ENCODE measurements around the gene RPL36A.

Gene RPL36A

DNA sequence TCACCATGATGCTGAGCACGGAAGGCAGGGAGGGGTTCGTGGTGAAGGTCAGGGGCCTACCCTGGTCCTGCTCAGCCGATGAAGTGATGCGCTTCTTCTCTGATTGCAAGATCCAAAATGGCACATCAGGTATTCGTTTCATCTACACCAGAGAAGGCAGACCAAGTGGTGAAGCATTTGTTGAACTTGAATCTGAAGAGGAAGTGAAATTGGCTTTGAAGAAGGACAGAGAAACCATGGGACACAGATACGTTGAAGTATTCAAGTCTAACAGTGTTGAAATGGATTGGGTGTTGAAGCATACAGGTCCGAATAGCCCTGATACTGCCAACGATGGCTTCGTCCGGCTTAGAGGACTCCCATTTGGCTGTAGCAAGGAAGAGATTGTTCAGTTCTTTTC, 21.2 kb downstream of the RPL36A start:
- Mint-ChIP-seq H3K36me3 (ENCODE audit: low read depth) (peaks cover 12% of the 10 kb centered on the region), H3K27ac (no peak overlapping the region), H3K4me1 (peaks cover 25% of the 10 kb centered on the region), H3K27me3 (ENCODE audit: low read depth, poor library complexity) (no peaks in the 10 kb centered on the region), H3K4me3 (no peak overlapping the region), H3K9me3 (peaks cover 48% of the 10 kb centered on the region)
- no peak for DNase-seq
- TF ChIP-seq, protein P1, sequence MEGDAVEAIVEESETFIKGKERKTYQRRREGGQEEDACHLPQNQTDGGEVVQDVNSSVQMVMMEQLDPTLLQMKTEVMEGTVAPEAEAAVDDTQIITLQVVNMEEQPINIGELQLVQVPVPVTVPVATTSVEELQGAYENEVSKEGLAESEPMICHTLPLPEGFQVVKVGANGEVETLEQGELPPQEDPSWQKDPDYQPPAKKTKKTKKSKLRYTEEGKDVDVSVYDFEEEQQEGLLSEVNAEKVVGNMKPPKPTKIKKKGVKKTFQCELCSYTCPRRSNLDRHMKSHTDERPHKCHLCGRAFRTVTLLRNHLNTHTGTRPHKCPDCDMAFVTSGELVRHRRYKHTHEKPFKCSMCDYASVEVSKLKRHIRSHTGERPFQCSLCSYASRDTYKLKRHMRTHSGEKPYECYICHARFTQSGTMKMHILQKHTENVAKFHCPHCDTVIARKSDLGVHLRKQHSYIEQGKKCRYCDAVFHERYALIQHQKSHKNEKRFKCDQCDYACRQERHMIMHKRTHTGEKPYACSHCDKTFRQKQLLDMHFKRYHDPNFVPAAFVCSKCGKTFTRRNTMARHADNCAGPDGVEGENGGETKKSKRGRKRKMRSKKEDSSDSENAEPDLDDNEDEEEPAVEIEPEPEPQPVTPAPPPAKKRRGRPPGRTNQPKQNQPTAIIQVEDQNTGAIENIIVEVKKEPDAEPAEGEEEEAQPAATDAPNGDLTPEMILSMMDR (IDR thresholded peaks at IDR 0.05): no peak

DNA sequence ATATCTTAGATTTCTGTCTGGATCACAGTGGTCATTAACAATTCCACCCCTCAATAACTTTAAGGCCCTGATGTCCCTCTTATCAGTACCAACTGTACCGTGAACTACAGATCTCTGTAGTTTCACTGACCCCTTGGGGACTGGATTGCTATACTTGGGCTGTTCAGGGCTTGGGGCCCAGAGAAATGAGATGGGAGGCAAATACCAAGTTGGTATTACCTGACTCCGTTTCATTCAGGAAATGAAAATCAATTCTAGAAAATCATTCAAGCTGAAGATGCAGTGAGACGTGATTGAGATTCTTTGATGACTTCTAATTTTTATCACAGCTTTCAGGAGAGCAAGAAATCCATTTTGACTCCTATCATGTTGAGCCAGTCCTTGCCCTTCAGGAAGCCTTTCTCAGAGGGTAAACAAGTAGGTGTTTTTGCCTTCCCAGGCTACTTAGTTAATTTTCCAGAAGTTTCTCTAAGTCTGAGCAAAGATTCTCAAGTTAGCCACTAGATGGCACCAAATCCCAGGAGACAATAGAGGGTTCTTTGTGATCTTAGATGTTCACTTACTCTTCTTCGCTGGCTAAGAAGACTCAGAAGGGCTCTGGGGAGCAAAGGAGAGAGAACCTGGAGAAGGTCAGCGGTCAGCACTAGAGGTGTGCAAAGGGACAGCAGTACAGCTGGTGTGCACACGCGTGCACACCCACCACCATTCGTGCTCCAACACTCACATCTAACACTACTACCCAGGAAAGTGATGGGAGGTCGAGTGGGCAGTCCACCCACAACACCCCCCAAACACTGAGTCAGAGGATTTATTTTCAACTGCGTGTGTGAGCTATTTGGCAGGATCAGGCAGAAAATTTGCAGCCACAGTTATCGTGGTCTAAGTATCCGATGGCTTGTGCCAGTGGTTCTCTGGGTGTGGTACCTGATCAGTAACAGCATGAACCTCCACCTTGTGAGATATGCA, 24.7 kb downstream of the RPL36A start:
- H3K27ac Mint-ChIP-seq: peak overlapping the region; percentile 92
- DNase-seq: peak; percentile 23

DNA sequence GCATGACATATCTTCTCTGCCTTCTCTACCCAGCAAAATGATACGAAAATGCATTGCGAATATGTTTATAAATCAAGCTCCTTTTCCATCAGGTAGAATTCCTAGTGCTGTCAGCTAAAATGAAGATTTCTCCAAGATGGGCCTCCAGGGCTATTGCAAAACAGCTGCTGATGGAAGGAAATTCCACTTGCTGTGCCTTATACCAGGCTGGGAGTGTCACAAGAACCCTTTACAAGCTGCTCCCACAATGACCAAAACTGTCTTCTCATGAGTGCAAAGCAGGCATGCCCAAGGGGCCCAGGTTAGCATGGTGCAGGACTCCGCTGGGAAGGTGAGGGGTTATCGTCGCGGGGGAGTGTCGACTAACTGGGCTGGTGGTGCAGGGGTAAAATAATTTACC, 25.9 kb downstream of the RPL36A start:
- no peak for DNase-seq
- H3K36me3 Mint-ChIP-seq (ENCODE audit: low read depth): peaks cover 29% of the 10 kb centered on the region
- peaks cover 63% of the 10 kb centered on the region for H3K9me3 Mint-ChIP-seq
- peak overlapping the region; percentile 91 for H3K27ac Mint-ChIP-seq
- no peaks in the 10 kb centered on the region for H3K27me3 Mint-ChIP-seq (ENCODE audit: low read depth, poor library complexity)
- H3K4me3 Mint-ChIP-seq: peak overlapping the region; percentile 89
- TF ChIP-seq, protein P1 (IDR thresholded peaks at IDR 0.05): no peak
- H3K4me1 Mint-ChIP-seq: peaks cover 40% of the 10 kb centered on the region

More for the DNA sequence above, 24.7 kb downstream of the RPL36A start:
- H3K4me3 Mint-ChIP-seq: no peak overlapping the region
- H3K27me3 Mint-ChIP-seq (ENCODE audit: low read depth, poor library complexity): no peaks in the 10 kb centered on the region
- peaks cover 19% of the 10 kb centered on the region for H3K36me3 Mint-ChIP-seq (ENCODE audit: low read depth)
- TF ChIP-seq, protein P1 (IDR thresholded peaks at IDR 0.05): peak; percentile 66
- peaks cover 60% of the 10 kb centered on the region for H3K9me3 Mint-ChIP-seq
- peaks cover 45% of the 10 kb centered on the region for H3K4me1 Mint-ChIP-seq

DNA sequence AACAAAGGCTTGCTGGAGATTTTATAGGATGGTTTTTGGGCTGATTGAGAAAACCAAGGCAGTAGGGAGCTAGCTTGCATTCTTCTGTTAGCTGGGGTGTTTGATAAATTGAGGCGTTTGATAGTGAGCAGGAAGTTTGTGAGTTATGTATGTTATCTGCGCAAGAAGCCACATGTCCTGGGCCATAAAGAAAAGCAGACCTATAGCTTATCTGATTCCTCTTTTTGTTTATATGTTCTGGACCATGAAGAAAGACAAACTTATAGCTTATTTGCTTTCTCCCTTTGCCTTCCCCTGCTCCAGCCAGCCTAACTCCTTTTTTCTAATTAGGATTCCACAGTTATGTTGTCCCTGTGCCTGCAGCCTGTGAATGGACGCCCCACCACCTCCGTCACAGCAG, 26.4 kb downstream of the RPL36A start:
- Mint-ChIP-seq H3K27ac (no peak overlapping the region), H3K9me3 (peaks cover 62% of the 10 kb centered on the region), H3K4me1 (peaks cover 40% of the 10 kb centered on the region), H3K36me3 (ENCODE audit: low read depth) (peaks cover 28% of the 10 kb centered on the region), H3K4me3 (peak overlapping the region; percentile 89), H3K27me3 (ENCODE audit: low read depth, poor library complexity) (no peaks in the 10 kb centered on the region)
- no peak for DNase-seq
- TF ChIP-seq, protein P1 (IDR thresholded peaks at IDR 0.05): no peak

DNA sequence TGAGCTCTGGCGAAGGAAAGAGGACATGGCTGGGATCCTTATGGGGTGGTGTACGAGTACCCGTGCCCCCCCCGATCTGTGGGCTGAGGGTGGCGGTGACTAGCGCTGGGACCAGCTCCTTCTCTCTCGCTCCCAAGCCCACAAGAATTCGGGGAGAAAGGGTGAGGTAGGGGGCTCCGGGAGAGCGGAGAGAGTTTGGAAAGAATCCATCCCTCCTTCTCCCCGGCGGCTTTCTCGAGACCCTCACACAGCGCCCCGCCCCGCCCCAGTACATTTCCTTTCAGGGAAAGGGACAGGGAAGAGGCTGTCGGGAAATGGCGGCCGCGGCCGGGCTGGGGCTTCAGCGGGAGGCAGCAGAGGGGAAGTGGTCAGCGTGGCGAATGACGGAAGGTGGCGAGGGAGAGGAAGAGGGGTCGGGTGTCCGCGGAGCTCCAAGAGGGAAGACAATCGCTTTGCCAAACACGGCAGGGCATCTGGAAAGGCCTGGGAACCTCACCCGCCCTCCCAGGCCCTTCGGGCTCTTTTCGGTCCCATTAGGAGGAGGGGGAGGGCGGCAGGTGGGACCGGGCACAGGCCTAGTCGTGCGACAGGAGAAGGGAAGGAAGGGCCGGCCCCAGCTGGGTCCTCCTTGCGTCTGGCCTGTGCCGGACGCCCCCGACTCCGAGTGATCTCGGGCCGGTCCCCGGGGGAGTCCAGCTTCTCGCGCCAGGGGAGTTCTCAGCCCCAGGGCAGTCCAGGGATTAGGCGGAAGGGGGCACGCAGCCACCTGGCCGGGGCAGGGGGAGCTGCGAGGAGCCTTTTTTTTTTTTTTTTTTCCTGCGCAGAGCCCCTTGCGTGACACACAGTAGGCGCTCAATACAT, 27.4 kb downstream of the RPL36A start:
- Mint-ChIP-seq H3K27me3 (ENCODE audit: low read depth, poor library complexity) (no peaks in the 10 kb centered on the region), H3K4me3 (peak overlapping the region; percentile 89), H3K9me3 (peaks cover 56% of the 10 kb centered on the region), H3K4me1 (peaks cover 40% of the 10 kb centered on the region), H3K36me3 (ENCODE audit: low read depth) (peaks cover 26% of the 10 kb centered on the region), H3K27ac (peak overlapping the region; percentile 98)
- TF ChIP-seq, protein P1 (IDR thresholded peaks at IDR 0.05): no peak
- peak; percentile 78 for DNase-seq
